HCT116 (cell line): Measurements from ENCODE around the gene AUTS2. TPM values are rescaled to one million over a fixed set of nuclear protein-coding genes. Genes with fewer than 3 reads are reported as not detected.

Experiments used
- ATAC-seq: fragments of 200-7000 bp; cut with Tn5 transposase; 2 replicates; pipeline ENCODE4 v1.9.1; 2020; ENCODE audit warnings: mild to moderate bottlenecking, moderate library complexity
- BruUV-seq: library from RNA; stranded (reverse); fragments of 400-500 nt; replicated peaks from 2 replicates; lab custom pipeline; 2021; lab: Mats Ljungman, UMichigan
- CTCF ChIA-PET: fragments of 300-600 bp; sonication (Branson Sonifier 250); formaldehyde crosslinking; loops from one replicate; lab custom pipeline; 2021; ENCODE audit warnings: antibody characterized with exemption; lab: Charles Lee
- POLR2A ChIA-PET: fragments of 300-600, 350-600 bp; sonication (Branson Sonifier 250); formaldehyde crosslinking; loops from one replicate; lab custom pipeline; 2021; ENCODE audit warnings: antibody characterized with exemption; lab: Charles Lee
- RAD21 ChIA-PET, 2 experiments: fragments of 300-600 bp; sonication (Branson Sonifier 250); formaldehyde crosslinking; loops; one replicate each; lab custom pipeline; 2023; ENCODE audit warnings: low total read pairs in 2 of 2; ENCODE audit not compliant: uncharacterized antibody in 2 of 2, unreplicated experiment in 2 of 2, low non-redundant PET in 1 of 2; lab: Charles Lee
- DNase-seq: peaks from one replicate; pipeline ENCODE4 v3.0.0-alpha.2; 2010; ENCODE audit warnings: low read depth, low spot score
- H2AFZ ChIP-seq: fragments of 200-600 bp; shearing (Covaris generic), sonication (generic); 2 replicates; pipeline ENCODE4 v1.6.1; 2017; ENCODE audit warnings: low read depth, mixed run types, mixed read lengths, antibody characterized with exemption, low read length; ENCODE audit not compliant: poor library complexity, severe bottlenecking
- H3K27ac ChIP-seq: 2 replicates; pipeline ENCODE4 v1.5.1; 2012; ENCODE audit warnings: low read depth, low read length
- H3K27me3 ChIP-seq: fragments of 200-600 bp; sonication (generic); 2 replicates; pipeline ENCODE4 v1.6.1; 2016; ENCODE audit warnings: mixed run types, low read length, mixed read lengths; ENCODE audit not compliant: insufficient read depth
- H3K36me3 ChIP-seq, 2 experiments: fragments of 200-500 bp in 1 of 2; fragments of 200-600 bp in 1 of 2; sonication (Bioruptor generic) in 1 of 2; sonication (generic) in 1 of 2; 2 replicates each; pipeline versions ENCODE4 v1.5.1 to v1.6.1; 2014 to 2016; ENCODE audit warnings: low read length in 2 of 2, inconsistent platforms in 1 of 2, mixed read lengths in 1 of 2, mixed run types in 1 of 2; ENCODE audit not compliant: insufficient read depth in 2 of 2, control insufficient read depth in 1 of 2
- H3K4me1 ChIP-seq, 2 experiments: fragments of 200-600 bp in 1 of 2; sonication (generic) in 1 of 2; 2 replicates each; pipeline versions ENCODE4 v1.5.1 to v1.6.1; 2012 to 2017; ENCODE audit warnings: low read length in 2 of 2, inconsistent platforms in 1 of 2, mild to moderate bottlenecking in 1 of 2, mixed read lengths in 1 of 2, mixed run types in 1 of 2, moderate library complexity in 1 of 2; ENCODE audit not compliant: insufficient read depth in 2 of 2, control insufficient read depth in 1 of 2
- H3K4me2 ChIP-seq: fragments of 200-600 bp; sonication (generic); 2 replicates; pipeline ENCODE4 v1.6.1; 2017; ENCODE audit warnings: mixed run types, low read length, mixed read lengths
- H3K4me3 ChIP-seq, 2 experiments: fragments of 200-600 bp in 1 of 2; sonication (generic) in 1 of 2; replicated peaks in 1 of 2; 2 replicates each; pipeline ENCODE4 v1.5.1; 2011 to 2016; ENCODE audit warnings: low read length in 2 of 2, control low read depth in 1 of 2, low read depth in 1 of 2, mild to moderate bottlenecking in 1 of 2, mixed read lengths in 1 of 2, mixed run types in 1 of 2
- H3K79me2 ChIP-seq: fragments of 200-600 bp; sonication (generic); 2 replicates; pipeline ENCODE4 v1.6.1; 2017; ENCODE audit warnings: mild to moderate bottlenecking, mixed run types, low read length, moderate library complexity, mixed read lengths; ENCODE audit not compliant: insufficient read depth
- H3K9ac ChIP-seq: fragments of 200-600 bp; sonication (generic); 2 replicates; pipeline ENCODE4 v1.6.1; 2016; ENCODE audit warnings: low read length, mixed read lengths
- H3K9me2 ChIP-seq: fragments of 200-600 bp; sonication (generic), shearing (Covaris generic); 2 replicates; pipeline ENCODE4 v1.6.1; 2017; ENCODE audit warnings: mixed run types, mild to moderate bottlenecking, moderate library complexity; ENCODE audit not compliant: insufficient read depth
- H3K9me3 ChIP-seq, 2 experiments: fragments of 200-500 bp in 1 of 2; fragments of 200-600 bp in 1 of 2; sonication (Bioruptor generic) in 1 of 2; sonication (generic) in 1 of 2; 2 replicates each; pipeline ENCODE4 v1.6.1; 2014 to 2017; ENCODE audit warnings: low read length in 2 of 2, mixed read lengths in 2 of 2, inconsistent platforms in 1 of 2, low read depth in 1 of 2, mild to moderate bottlenecking in 1 of 2, mixed run types in 1 of 2, moderate library complexity in 1 of 2; ENCODE audit not compliant: control insufficient read depth in 1 of 2, insufficient read depth in 1 of 2
- H4K20me1 ChIP-seq: fragments of 200-600 bp; sonication (generic), shearing (Covaris generic); 2 replicates; pipeline ENCODE4 v1.6.1; 2017; ENCODE audit warnings: mixed run types, mild to moderate bottlenecking, moderate library complexity; ENCODE audit not compliant: insufficient read depth
- EGR1 ChIP-seq: IDR thresholded peaks from 2 replicates; pipeline ENCODE4 v1.6.1; 2012; ENCODE audit warnings: low read depth
- EZH2phosphoT487 ChIP-seq: fragments of 200-600 bp; IDR thresholded peaks from 2 replicates; pipeline ENCODE4 v1.6.1; 2018; ENCODE audit warnings: antibody characterized with exemption, borderline replicate concordance
- POLR2A ChIP-seq: IDR thresholded peaks from 2 replicates; pipeline ENCODE4 v1.7.0; 2011; ENCODE audit warnings: borderline replicate concordance; ENCODE audit not compliant: insufficient read depth, insufficient read length; ENCODE audit errors: extremely low read depth
- POLR2AphosphoS5 ChIP-seq: IDR thresholded peaks from 2 replicates; pipeline ENCODE4 v1.6.1; 2011; ENCODE audit warnings: mild to moderate bottlenecking, low read depth, low read length, moderate library complexity
- RAD21 ChIP-seq: IDR thresholded peaks from 2 replicates; pipeline ENCODE4 v1.6.1; 2012; ENCODE audit warnings: low read depth, mild to moderate bottlenecking
- SIN3A ChIP-seq: IDR thresholded peaks from 2 replicates; pipeline ENCODE4 v1.6.1; 2012; ENCODE audit warnings: low read depth
- SRF ChIP-seq: IDR thresholded peaks from 2 replicates; pipeline ENCODE4 v1.6.1; 2012; ENCODE audit warnings: low read depth
- YY1 ChIP-seq: IDR thresholded peaks from 2 replicates; pipeline ENCODE4 v1.6.1; 2011; ENCODE audit warnings: low read length, low read depth, moderate library complexity, mild to moderate bottlenecking; ENCODE audit not compliant: insufficient replicate concordance; ENCODE audit errors: extremely low read depth
- ZNF274 ChIP-seq: fragments of 200-500 bp; sonication (Bioruptor generic); IDR thresholded peaks from 2 replicates; pipeline ENCODE4 v1.6.1; 2014; ENCODE audit warnings: mild to moderate bottlenecking, low read depth, low read length, inconsistent platforms
- intact Hi-C: fragments of 100-400 bp; cut with micrococcal nuclease; formaldehyde crosslinking; loops from 2 replicates; pipeline ENCODE4 v1.10.0; 2022
- total RNA-seq: library from RNA; stranded (reverse); gene quantifications from one replicate; pipeline ENCODE4 v1.2.1, GENCODE V29; 2021; ENCODE audit not compliant: unreplicated experiment
- TF ChIP-seq, protein P1 (sequence below), 3 experiments: fragments of 200-600 bp in 1 of 3; sonication (generic) in 1 of 3; IDR thresholded peaks in 2 of 3; conservative IDR thresholded peaks in 1 of 3; 2 replicates each; pipeline ENCODE4 v1.5.1; 2012 to 2017; ENCODE audit warnings: low read depth in 2 of 3, low read length in 2 of 3, antibody characterized with exemption in 1 of 3, borderline replicate concordance in 1 of 3, control low read depth in 1 of 3, mild to moderate bottlenecking in 1 of 3, mixed read lengths in 1 of 3, mixed run types in 1 of 3, moderate library complexity in 1 of 3; ENCODE audit not compliant: insufficient read depth in 1 of 3
- TF ChIP-seq, protein P2 (sequence below): IDR thresholded peaks from 2 replicates; pipeline ENCODE4 v1.6.1; 2012

Gene AUTS2
- total RNA-seq, 1 experiment from 2014 or later, result 0.93 TPM

DNA sequence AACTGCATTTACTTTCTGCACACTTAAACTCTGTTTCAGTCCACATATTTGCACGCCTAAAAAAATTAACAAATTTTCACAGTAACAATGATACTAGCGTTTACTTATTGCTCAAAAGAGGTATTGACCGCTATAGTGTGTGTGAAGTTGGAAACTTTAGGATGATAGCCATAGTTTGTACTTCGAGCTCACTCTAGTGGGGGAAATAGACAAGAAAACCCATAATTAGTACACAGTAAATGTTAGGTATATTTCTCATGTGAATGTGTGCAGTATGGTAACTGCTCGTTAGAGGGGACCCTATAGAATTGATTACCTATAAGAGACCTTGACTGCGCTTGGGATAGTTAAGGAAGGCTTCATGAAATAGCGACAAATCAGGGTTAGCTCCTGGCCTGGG, 238.4 kb downstream of the AUTS2 start (continued):
- TF ChIP-seq, protein P1, sequence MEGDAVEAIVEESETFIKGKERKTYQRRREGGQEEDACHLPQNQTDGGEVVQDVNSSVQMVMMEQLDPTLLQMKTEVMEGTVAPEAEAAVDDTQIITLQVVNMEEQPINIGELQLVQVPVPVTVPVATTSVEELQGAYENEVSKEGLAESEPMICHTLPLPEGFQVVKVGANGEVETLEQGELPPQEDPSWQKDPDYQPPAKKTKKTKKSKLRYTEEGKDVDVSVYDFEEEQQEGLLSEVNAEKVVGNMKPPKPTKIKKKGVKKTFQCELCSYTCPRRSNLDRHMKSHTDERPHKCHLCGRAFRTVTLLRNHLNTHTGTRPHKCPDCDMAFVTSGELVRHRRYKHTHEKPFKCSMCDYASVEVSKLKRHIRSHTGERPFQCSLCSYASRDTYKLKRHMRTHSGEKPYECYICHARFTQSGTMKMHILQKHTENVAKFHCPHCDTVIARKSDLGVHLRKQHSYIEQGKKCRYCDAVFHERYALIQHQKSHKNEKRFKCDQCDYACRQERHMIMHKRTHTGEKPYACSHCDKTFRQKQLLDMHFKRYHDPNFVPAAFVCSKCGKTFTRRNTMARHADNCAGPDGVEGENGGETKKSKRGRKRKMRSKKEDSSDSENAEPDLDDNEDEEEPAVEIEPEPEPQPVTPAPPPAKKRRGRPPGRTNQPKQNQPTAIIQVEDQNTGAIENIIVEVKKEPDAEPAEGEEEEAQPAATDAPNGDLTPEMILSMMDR (IDR thresholded peaks at IDR 0.05 in 2 of 3, conservative IDR thresholded peaks at IDR 0.05 in 1 of 3; ENCODE audit: borderline replicate concordance in 1 of 3, insufficient read depth in 1 of 3, low read depth in 2 of 3, low read length in 2 of 3), result no peak

DNA sequence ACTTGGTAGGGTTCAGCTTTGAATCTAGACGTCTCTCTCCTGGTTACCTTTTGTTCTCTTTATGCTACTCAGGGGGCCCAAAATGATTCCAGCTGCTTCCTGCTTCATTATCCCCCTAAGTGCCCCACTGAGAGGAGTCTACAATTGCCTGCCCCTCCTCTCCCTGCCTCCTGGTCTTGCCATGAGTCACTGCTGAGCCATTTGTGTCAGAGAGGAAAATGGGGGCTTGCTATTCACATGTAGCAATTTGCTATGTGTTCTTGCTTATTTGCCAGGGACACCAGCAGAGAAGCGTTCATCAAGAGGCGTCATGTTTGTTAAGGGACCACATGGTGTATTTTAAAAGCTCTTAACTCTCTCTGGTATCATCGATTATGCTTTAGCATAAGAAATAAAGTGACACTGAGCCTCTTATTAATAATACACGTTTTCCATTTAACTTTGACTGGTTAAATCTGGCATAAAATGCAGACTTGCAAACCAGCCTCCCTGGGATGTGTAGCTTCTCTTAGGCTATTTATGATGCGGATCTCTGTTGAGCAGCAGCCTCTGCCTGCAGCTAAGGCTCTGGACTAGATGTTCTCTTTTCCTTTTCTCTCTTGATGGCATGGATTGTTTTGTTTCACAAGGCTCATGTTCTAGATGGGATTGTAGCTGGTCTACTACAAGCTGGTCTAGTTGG, 239.3 kb downstream of the AUTS2 start:
- ChIA-PET CTCF (no interaction called here), RAD21 (no interaction called here), POLR2A (no interaction called here)
- Histone ChIP-seq H3K79me2 (no peaks in the 10 kb centered on the region), H3K27me3 (no peaks in the 10 kb centered on the region), H4K20me1 (no peaks in the 10 kb centered on the region), H2AFZ (no peak overlapping the region), H3K4me1 (no peaks in the 10 kb centered on the region), H3K36me3 (no peaks in the 10 kb centered on the region), H3K4me3 (no peak overlapping the region), H3K9me3 (peaks cover 0 to 24% of the 10 kb centered on the region in 2 experiments; a peak in 2 of 4 replicates), H3K27ac (no peak overlapping the region), H3K4me2 (no peak overlapping the region), H3K9me2 (no peaks in the 10 kb centered on the region), H3K9ac (no peak overlapping the region)
- BruUV-seq, result no TSS peak
- intact Hi-C loops, result no loop called here
- DNase-seq (no peak), ATAC-seq (no peak)
- TF ChIP-seq SRF, result no peak
- no peak for TF ChIP-seq EZH2phosphoT487
- TF ChIP-seq, protein P2, sequence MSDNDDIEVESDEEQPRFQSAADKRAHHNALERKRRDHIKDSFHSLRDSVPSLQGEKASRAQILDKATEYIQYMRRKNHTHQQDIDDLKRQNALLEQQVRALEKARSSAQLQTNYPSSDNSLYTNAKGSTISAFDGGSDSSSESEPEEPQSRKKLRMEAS, result no peak
- TF ChIP-seq EGR1, result no peak
- TF ChIP-seq SIN3A, result no peak
- no peak for TF ChIP-seq ZNF274
- no peak for TF ChIP-seq POLR2A
- TF ChIP-seq POLR2AphosphoS5, result no peak
- TF ChIP-seq RAD21, result no peak
- no peak for TF ChIP-seq YY1
